Ascending aorta (tissue), 2 donors: ENCODE results near the gene MMP23B. TPM values are rescaled to one million over a fixed set of nuclear protein-coding genes. Genes with fewer than 3 reads are reported as not detected.
A peak's percentile ranks its signal among the peaks of the same experiment; 100 is the strongest.
"Not testable (repeated sequence)": the region's sequence is repeated elsewhere in the genome, so short reads cannot be mapped to it uniquely, and the experiment has no call there.

Experiments used
- DNase-seq, 2 donors: peaks; one replicate each; pipeline ENCODE4 v3.0.0-alpha.2; 2019; ENCODE audit warnings: low spot score in 2 of 2
- H3K27ac ChIP-seq, 2 donors: fragments of 200-600 bp; sonication (generic); one replicate each; pipeline ENCODE4 v1.5.1; 2016 to 2017; ENCODE audit warnings: mild to moderate bottlenecking in 1 of 2
- H3K27me3 ChIP-seq: fragments of 200-600 bp; sonication (generic); one replicate; pipeline ENCODE4 v1.5.1; 2017
- H3K36me3 ChIP-seq, 2 donors: fragments of 200-600 bp; sonication (generic); one replicate each; pipeline ENCODE4 v1.5.1; 2016
- H3K4me1 ChIP-seq, 2 donors: fragments of 200-600 bp; sonication (generic); one replicate each; pipeline ENCODE4 v1.5.1; 2016 to 2017; ENCODE audit warnings: mild to moderate bottlenecking in 1 of 2
- H3K4me3 ChIP-seq, 2 donors: fragments of 200-600 bp; sonication (generic); one replicate each; pipeline ENCODE4 v1.5.1; 2016 to 2017; ENCODE audit warnings: mild to moderate bottlenecking in 1 of 2
- H3K9me3 ChIP-seq, 2 donors: fragments of 200-600 bp; sonication (generic); one replicate each; pipeline ENCODE4 v1.5.1; 2016
- CTCF ChIP-seq, 3 experiments: fragments of 200-600 bp in 2 of 3; fragments of 450-650 bp in 1 of 3; sonication (generic) in 2 of 3; IDR thresholded peaks; one replicate each; pipeline ENCODE4 v1.5.1; 2016 to 2019; ENCODE audit warnings: antibody characterized with exemption in 3 of 3, mild to moderate bottlenecking in 1 of 3, moderate library complexity in 1 of 3
- intact Hi-C: fragments of 100-400 bp; cut with DNase I; formaldehyde crosslinking; loops from one replicate; pipeline ENCODE4 v1.15.1; 2023
- total RNA-seq: library from RNA; depleted of rRNA; stranded (reverse); fragments of >200 nt; gene quantifications from one replicate; pipeline ENCODE4 v1.1.0, GENCODE V29; 2016

Gene MMP23B
- total RNA-seq, 1 donor from 2014 or later = 71.3 TPM

GRCh38 chr1:1640081-1640480 lies 8.1 kb downstream of the MMP23B start:
- H3K27ac ChIP-seq, intact Hi-C loops, H3K9me3 ChIP-seq, H3K4me1 ChIP-seq, H3K4me3 ChIP-seq, H3K27me3 ChIP-seq: not testable (repeated sequence)
- H3K36me3 ChIP-seq = peaks cover 23 to 30% of the 10 kb centered on the region in 2 donors
- peak; percentile 2 to 15 for DNase-seq

- H3K27ac ChIP-seq, intact Hi-C loops, H3K27me3 ChIP-seq, H3K4me1 ChIP-seq, H3K4me3 ChIP-seq, H3K9me3 ChIP-seq: not testable (repeated sequence)
- H3K36me3 ChIP-seq = peaks cover 25 to 30% of the 10 kb centered on the region in 2 donors
- DNase-seq = peak; percentile 0 to 30
Observed at GRCh38 chr1:1640711-1641461, 8.9 kb downstream of the MMP23B start.

DNA sequence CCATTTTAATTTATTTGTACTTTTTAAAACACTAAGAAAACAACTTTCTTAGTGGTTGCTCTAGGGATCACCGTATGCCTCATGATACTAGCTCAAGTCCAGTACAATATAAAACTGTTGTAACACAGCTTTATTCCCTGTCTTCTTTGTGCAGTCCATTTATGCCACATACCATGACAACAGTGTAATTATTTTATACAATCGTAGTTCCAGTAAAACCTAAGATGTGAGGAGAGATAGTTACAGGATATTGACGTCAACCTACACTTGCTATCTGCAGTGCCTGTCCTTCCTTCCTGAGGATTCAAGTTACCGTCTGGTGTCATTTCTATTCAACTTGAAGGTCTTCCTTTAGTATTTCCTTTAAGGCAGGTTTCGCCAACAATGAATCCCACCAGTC lies 14.4 kb downstream of the MMP23B start:
- intact Hi-C loops, H3K27ac ChIP-seq, H3K4me1 ChIP-seq, H3K9me3 ChIP-seq, H3K27me3 ChIP-seq, H3K4me3 ChIP-seq, DNase-seq: not testable (repeated sequence)
- H3K36me3 ChIP-seq = peaks cover 34 to 43% of the 10 kb centered on the region in 2 donors

- H3K36me3 ChIP-seq = peaks cover 48 to 56% of the 10 kb centered on the region in 2 donors
- H3K4me1 ChIP-seq, H3K4me3 ChIP-seq, H3K27ac ChIP-seq, H3K27me3 ChIP-seq, intact Hi-C loops, H3K9me3 ChIP-seq: not testable (repeated sequence)
- peak; percentile 6 to 46 for DNase-seq
Observed at GRCh38 chr1:1647567-1648241, 15.7 kb downstream of the MMP23B start.

GRCh38 chr1:1648265-1648664 lies 16.3 kb downstream of the MMP23B start:
- H3K36me3 ChIP-seq = peaks cover 53 to 61% of the 10 kb centered on the region in 2 donors
- DNase-seq = peak; percentile 3 to 53
- H3K4me3 ChIP-seq, H3K27me3 ChIP-seq, H3K27ac ChIP-seq, intact Hi-C loops, H3K9me3 ChIP-seq, H3K4me1 ChIP-seq: not testable (repeated sequence)

DNA sequence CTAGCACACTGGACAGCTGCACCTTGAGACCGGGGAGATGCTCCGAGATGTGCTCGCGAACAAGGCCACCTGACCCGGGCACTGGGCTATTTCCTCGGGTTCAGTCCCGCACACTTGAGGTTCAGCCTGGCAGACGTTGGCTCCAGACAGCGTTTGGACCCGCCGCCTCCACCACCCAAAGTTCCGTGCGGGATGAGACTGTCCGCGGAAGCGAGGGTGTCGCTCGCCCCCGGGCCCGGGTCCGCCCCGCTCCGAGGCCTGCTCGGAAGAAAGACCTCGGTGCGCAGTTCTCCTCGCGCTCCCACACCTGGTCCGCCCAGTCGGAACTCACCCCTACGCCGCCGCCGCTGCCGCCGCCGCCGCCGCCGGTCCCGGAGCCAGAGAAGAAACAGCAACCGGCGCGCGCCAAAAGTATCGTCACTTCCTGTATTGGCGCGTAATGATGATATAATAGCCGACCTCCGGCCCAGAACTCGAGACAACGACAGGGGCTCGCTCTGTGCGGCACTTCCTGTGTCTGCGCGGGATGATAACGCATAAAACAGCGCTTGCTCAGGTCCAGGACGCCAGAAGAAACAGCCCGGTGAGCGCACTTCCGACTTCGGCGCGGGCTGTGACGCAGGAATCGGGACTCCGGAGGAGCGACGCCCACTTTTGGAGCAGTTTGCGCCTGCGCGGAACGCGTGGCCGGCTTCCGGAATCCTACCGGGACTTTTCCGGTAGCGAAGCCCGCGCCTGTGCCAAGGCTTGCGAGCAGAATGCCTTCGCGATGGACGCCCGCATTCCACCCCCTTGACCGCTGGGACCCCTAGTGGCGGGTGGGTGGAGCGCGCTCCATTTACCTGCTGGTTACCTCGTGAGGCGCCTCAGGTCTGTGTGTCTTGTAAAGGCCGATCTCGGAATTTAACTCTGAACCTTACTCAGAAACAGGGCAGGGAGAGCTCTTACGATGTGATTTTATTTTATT lies 26.9 kb downstream of the MMP23B start, which contains the start of gene CDK11B:
Gene CDK11B, minus strand, starts transcription at position 422 of the 967 bp plus-strand sequence. CDS start 1,519 bp downstream, outside the sequence.
- Histone ChIP-seq H3K27ac (peak within 1 kb of the TSS; percentile 96 to 99), H3K4me1 (peaks cover 0 to 14% of the 10 kb centered on the region in 2 donors), H3K4me3 (peak within 1 kb of the TSS; percentile 75 to 80), H3K36me3 (peaks cover 29 to 32% of the 10 kb centered on the region in 2 donors)
- H3K9me3 ChIP-seq, H3K27me3 ChIP-seq: not testable (repeated sequence)
- intact Hi-C loops = loop anchor here (2.0 to 5.0 kb wide), 2 partner anchors 28 to 42 kb away; partner anchors contain the start of gene MIB2
- TF ChIP-seq CTCF (IDR thresholded peaks at IDR 0.05) = peak in 2 of 3 experiments; percentile 18 to 22
- DNase-seq = peak; percentile 95 to 97

GRCh38 chr1:1662392-1662791 lies 30.4 kb downstream of the MMP23B start:
- H3K4me1 ChIP-seq, H3K4me3 ChIP-seq, intact Hi-C loops, DNase-seq, H3K27ac ChIP-seq, H3K9me3 ChIP-seq, H3K27me3 ChIP-seq: not testable (repeated sequence)
- H3K36me3 ChIP-seq = peaks cover 21 to 23% of the 10 kb centered on the region in 2 donors

DNA sequence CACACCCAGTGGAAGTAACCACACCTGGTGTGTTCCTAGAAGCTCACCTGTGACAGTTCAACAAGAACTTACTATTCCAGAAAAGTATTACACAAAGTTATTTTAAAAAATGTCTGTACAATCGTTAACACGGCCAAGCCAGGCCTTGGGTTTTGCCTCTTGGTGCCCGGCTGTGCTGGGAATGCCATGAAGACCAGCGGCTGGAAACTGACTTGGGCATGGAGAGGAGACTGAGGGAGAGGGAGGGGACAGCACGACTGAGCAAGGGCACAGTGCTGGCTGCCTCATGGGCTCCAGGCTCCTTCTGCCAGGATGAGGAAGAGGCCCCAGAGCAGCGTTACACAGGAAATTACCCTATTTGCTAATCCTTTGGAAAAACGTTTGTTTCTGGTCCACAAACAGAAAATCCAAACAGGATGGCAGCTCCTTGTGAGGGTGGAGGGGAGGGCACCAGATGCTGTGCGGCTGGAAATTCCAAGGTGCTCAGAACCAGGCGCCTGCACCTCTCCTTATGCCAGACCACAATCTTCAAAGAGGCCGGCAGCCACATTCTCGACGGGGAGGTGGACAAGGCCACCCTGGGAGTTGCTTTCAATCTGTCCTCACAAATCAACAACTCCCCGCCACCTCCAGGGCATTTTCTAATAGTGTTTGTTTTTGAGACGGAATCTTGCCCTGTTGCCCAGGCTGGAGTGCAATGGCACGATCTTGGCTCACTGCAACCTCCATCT lies 31.0 kb downstream of the MMP23B start:
- H3K9me3 ChIP-seq, H3K4me1 ChIP-seq, intact Hi-C loops, H3K27ac ChIP-seq, H3K4me3 ChIP-seq, H3K27me3 ChIP-seq, DNase-seq: not testable (repeated sequence)
- peaks cover 24 to 28% of the 10 kb centered on the region in 2 donors for H3K36me3 ChIP-seq

GRCh38 chr1:1664318-1664717 lies 32.3 kb downstream of the MMP23B start:
- H3K4me1 ChIP-seq, H3K9me3 ChIP-seq, H3K4me3 ChIP-seq, H3K27ac ChIP-seq, intact Hi-C loops, H3K27me3 ChIP-seq, DNase-seq: not testable (repeated sequence)
- peaks cover 35 to 37% of the 10 kb centered on the region in 2 donors for H3K36me3 ChIP-seq
